Nucleus accumbens (tissue), 56 donors: Measurements from ENCODE around the gene FLG2.

Source experiments
- DNase-seq, 56 donors: peaks; one replicate each; lab custom pipeline; 2025; lab: John Stamatoyannopoulos, UW

FLG2 gene

GRCh38 chr1:152359906-152360305 is at the start of gene FLG2:
TSS of gene FLG2 (minus strand) at chr1:152360006. CDS start at chr1:152358884, 1,122 bp downstream.
- no peak for DNase-seq

GRCh38 chr1:152408664-152409063 is 48.9 kb upstream of the FLG2 start:
- DNase-seq = no peak

- DNase-seq = no peak
Measured at GRCh38 chr1:152398812-152399698, 39.2 kb upstream of the FLG2 start.

- DNase-seq = no peak
Measured at GRCh38 chr1:152397474-152397873, 37.7 kb upstream of the FLG2 start.

GRCh38 chr1:152394151-152394550 is 34.3 kb upstream of the FLG2 start:
- DNase-seq = no peak

DNA sequence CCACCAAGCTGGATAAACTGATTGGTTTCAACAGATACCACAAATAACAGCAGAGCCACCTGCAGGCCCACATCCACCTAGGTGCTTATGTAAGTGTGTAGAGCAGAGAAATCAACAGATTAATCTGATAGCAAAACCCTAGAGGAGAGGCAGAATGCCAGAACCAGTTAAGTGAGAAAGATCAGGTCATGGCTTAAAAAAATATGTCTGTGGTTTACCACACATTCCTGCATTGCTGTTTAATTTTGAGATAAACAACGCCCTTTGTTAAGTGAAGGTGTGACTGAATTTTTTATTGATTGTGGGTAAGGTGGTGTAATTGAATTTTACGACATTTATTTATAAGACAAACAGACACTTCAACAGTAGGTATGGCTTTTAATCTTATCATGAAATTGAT is 33.1 kb upstream of the FLG2 start:
- DNase-seq = no peak

- DNase-seq = no peak
Measured at GRCh38 chr1:152388889-152389288, 29.1 kb upstream of the FLG2 start.

DNA sequence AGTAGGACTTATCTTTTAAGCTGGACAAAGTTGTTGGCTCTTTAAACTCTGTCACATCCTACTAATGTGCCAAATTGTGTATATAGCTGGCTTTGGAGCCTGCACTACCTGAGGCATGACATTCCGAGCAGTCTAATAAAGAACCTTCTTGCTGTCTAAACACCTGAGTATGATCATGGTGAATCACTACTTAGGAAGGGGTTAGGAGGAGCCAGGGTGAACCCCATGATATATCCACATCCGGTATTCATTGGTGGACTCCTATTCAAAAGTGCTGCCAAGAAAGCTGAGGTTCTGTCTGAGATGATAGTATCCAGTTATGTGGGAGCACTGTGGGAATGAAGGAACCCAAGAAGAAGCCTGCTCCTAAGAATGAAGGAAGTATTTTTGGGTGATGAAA is 27.1 kb upstream of the FLG2 start:
- DNase-seq = no peak

- no peak for DNase-seq
Measured at GRCh38 chr1:152380932-152381331, 21.1 kb upstream of the FLG2 start.

DNA sequence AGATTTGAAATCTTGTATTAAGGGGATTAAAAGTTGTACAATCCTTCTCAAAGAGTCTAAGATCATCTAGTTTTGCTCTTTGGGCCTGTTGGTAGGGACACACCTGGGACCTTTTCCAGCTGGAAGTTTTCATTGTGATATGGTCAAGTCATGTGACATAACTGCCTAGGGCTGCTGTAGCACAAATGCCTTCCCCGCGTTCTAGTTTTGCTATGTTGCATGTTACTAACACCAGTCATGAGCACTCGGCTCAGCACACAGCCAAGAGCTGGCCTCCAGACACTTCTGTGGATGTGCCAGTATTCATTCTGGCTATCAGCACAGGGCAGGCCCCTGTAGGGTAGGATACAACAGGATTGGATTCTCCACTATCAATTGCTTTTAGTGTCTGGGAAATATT is 14.6 kb upstream of the FLG2 start:
- DNase-seq = no peak

- no peak for DNase-seq
Measured at GRCh38 chr1:152372672-152373071, 12.9 kb upstream of the FLG2 start.

GRCh38 chr1:152367436-152367835 is 7.6 kb upstream of the FLG2 start:
- DNase-seq = no peak

GRCh38 chr1:152356736-152357135 is 3.1 kb downstream of the FLG2 start:
- no peak for DNase-seq

DNA sequence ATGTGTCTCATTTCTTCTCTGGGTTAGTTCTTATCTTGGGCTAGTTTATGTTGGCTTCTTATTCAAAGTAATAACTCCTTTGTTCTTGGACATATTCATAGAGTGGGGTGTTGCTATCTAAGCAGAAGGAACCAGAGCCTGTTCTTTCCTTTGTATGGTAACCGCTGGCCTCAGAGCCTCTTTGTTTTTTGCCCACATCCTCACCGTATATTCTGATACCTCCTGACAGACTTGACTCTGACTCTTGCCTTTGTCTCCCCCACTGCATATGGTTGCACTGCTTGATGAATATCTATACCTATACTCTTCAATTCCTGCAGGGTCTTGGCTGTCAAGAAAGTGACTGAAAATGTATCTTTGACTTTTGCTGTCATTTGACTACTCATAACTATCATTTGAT is 10.2 kb downstream of the FLG2 start:
- no peak for DNase-seq

DNA sequence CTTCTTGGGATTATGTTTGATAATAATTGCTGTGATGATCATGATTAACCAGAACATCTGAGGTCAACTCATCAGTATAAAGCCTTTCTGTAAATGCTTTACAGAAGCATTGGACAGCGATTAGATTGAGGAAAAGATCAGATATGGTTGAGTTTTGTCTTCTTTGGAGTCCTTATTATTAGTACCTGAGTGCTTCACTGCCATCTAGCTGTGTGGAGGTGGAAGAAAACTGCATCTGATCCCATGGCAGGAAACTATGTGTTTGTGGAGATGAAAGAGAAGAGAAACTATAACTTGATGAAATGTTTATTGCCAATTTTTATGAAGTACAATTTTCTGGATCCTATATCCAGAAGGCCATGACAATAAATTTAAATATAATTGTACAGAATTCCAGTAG is 11.4 kb downstream of the FLG2 start:
- no peak for DNase-seq

GRCh38 chr1:152347116-152347728 is 12.6 kb downstream of the FLG2 start:
- DNase-seq = peak in 8 of 56 donors; percentile 0 to 7 (median 0)

GRCh38 chr1:152344438-152344837 is 15.4 kb downstream of the FLG2 start:
- no peak for DNase-seq

GRCh38 chr1:152343006-152343405 is 16.8 kb downstream of the FLG2 start:
- DNase-seq = no peak

DNA sequence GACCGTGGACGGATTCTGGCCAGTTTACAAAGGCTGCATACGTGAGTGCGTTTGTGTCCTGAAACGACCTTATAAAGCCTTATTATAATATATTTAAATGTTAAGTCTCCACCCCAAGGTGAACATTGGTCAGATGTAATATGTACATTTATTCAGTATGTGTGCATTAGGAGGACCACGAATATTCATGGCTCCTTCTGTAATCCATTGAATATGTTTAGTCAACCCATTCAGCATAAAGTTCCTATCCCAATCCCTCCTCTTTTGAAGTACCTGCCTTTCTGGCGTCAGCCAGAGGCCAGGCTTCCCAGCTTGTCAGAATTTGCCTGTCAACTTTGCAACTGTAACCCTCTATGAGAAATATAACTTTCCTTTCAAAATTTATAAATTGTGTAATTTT is 24.4 kb downstream of the FLG2 start:
- DNase-seq = no peak

DNA sequence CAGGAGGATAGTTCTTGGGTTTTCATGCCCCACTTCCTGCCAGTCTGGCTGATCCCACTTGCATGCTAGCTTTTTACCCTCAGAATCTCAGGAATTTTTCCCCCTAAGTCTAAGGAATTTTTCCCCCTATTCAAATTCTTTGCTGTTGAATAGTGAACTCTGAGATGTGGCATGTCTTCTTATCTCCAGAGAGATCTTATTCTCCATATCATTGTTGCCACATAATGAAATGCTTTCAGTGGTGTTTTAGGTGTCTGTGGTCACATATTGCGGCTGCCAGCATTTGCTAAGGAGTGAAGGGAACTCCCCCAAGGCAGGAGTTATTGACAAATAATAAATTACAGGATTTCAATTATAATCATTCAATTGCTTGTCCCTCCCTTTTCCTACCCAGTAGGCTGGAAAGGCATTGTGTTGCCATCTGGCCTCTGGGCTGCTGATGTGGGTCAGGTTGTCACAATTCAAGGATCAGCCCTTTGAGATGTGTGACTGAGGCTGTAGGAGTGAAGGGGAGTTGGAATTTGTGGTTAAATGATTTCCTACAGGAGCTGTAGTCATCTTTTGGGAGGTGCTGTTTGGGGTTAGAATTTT is 30.9 kb downstream of the FLG2 start:
- DNase-seq = no peak

GRCh38 chr1:152325111-152325510 is 34.7 kb downstream of the FLG2 start, which contains the start of gene FLG:
TSS of gene FLG (minus strand) at chr1:152325239. CDS start at chr1:152315456, 9,783 bp downstream.
- no peak for DNase-seq

DNA sequence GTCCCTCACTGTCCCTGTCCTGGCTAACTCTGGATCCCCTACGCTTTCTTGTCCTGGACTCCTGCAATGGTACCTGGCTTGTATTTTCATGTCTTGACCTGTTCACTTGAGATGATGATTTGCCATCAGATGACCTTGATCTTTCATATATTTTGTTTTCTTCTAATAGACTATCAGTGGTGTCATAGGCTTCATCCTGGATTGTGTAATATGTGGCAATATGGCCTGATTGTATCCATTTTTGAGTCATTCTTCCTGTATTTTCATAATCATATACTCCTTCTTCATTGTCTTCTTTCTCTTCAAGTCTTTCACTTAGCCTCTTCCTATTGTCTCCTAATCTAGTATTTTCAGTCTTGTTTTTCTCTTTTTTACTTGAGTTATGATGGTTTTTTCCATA is 45.8 kb downstream of the FLG2 start:
- DNase-seq = no peak
